ENCODE measurements around the gene RXRA. TPM values are rescaled to one million over a fixed set of nuclear protein-coding genes. Genes with fewer than 3 reads are reported as not detected.
A peak's percentile ranks its signal among the peaks of the same experiment; 100 is the strongest.

RXRA gene
- total RNA-seq, 4 donors from 2014 or later, result 17.1 to 84.6 (median 24.0) TPM

DNA sequence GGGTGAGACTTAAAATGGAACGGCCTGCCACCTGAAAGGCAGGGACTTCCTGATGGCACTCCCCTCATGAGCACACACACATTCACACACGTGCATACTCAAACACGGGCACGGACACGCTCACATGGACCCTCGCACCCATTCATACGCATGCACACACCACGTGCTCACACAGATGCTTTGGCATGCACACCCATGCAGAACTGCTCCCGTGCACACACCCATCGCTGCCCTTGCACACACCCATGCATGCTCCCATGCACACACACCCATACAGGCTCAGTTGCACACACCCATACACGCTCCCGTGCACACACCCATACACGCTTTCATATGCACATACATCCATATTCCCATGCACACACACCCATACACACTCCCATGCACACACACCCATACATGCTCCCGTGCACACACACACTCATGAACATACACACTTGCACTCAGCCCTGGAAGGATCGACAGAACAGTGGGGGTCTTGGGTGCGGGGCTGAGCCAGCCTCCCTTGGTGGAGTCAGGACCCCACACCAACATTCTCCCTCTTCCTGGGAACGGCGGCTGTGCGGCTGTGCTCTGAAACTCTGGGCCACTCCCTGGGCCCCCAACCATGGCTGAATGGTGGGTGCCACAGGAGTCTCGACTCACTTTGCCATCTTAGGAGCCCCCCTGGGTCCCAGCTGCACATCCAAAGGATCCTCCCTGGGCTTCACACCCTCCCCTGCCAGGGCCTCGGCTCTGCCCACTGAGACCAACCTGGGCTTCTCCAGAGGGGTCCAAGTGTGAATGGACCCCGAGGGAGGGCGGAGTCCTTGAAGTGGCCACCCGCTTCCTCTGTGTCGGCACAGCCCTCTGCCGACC, 115.2 kb downstream of the RXRA start:
- TF ChIP-seq, protein P1, sequence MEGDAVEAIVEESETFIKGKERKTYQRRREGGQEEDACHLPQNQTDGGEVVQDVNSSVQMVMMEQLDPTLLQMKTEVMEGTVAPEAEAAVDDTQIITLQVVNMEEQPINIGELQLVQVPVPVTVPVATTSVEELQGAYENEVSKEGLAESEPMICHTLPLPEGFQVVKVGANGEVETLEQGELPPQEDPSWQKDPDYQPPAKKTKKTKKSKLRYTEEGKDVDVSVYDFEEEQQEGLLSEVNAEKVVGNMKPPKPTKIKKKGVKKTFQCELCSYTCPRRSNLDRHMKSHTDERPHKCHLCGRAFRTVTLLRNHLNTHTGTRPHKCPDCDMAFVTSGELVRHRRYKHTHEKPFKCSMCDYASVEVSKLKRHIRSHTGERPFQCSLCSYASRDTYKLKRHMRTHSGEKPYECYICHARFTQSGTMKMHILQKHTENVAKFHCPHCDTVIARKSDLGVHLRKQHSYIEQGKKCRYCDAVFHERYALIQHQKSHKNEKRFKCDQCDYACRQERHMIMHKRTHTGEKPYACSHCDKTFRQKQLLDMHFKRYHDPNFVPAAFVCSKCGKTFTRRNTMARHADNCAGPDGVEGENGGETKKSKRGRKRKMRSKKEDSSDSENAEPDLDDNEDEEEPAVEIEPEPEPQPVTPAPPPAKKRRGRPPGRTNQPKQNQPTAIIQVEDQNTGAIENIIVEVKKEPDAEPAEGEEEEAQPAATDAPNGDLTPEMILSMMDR (IDR thresholded peaks at IDR 0.05), result no peak
- no peak for TF ChIP-seq POLR2A (IDR thresholded peaks at IDR 0.05)
- H3K4me1 ChIP-seq, result peaks cover 0 to 24% of the 10 kb centered on the region in 2 donors
- H3K27ac ChIP-seq, result no peak overlapping the region
- no peak for DNase-seq
- no peak overlapping the region for H3K4me3 ChIP-seq
- intact Hi-C loops (cut with DNase I; ENCODE audit: low total_unique reads), result loop anchor here (2.0 kb wide), 1 partner anchor 271 kb away; no protein-coding TSS in a partner anchor
- no peaks in the 10 kb centered on the region for H3K9me3 ChIP-seq
- no peaks in the 10 kb centered on the region for H3K27me3 ChIP-seq
- H3K36me3 ChIP-seq, result no peaks in the 10 kb centered on the region

DNA sequence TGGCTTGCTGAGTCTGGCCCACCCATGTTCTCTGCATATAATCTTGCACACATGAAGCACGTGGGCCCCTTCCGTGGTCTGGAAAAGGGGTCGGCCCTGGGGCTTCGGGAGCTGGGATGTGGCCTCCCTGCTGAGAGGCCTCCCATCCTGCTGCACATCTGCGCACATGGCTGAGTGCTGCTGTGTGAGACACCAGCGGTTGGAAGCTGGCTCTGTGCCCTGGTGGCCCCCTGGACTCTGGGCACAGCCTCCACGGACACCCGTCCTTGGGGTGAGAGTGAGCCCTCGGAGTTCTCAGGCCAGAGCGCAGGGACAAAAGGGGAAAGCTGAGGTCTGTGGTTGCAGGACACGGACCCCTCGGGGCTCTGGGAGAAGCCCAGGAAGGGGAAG, 115.8 kb downstream of the RXRA start:
- no peak for DNase-seq
- H3K36me3 ChIP-seq, result no peaks in the 10 kb centered on the region
- no peaks in the 10 kb centered on the region for H3K9me3 ChIP-seq
- no peaks in the 10 kb centered on the region for H3K27me3 ChIP-seq
- no peak for TF ChIP-seq POLR2A (IDR thresholded peaks at IDR 0.05)
- TF ChIP-seq, protein P1 (IDR thresholded peaks at IDR 0.05), result no peak
- no peak overlapping the region for H3K27ac ChIP-seq
- H3K4me1 ChIP-seq, result peaks cover 0 to 24% of the 10 kb centered on the region in 2 donors
- intact Hi-C loops (cut with DNase I; ENCODE audit: low total_unique reads), result loop anchor here (2.0 kb wide), 1 partner anchor 271 kb away; no protein-coding TSS in a partner anchor
- no peak overlapping the region for H3K4me3 ChIP-seq

DNA sequence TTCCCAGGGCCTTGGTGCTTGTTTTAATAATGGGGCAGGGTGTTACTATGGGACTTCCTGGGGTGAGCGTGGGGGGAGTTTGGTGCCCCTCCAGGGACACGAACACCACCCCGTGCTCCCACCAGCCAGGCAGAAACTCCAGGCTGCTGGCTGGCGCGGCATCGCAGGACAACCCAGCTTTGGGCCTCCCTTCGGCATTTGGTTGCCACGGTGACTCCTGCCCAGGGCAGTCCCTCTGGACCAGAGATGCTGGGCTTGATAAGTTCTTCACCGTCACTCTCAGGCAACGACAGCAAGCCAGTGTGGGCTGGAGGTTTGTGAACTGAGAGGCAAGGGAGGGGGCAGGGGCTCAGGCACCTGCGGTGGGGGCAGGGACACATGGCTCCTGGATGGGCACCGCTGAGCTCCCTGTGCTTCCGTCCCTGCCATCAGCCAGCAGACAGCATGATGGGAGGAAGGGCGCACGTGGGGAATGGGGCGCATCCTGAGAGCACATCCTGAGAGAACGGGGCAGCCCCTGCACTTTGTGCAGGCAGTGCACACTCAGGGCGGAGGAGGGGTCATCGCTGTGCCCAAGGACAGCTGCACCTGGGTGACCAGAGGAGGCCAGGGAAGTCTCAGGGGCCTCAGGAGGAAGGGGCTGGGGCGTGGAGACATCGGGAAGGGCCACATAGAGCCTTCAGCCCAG, 116.4 kb downstream of the RXRA start:
- intact Hi-C loops (cut with DNase I; ENCODE audit: low total_unique reads), result loop anchor here (2.0 kb wide), 1 partner anchor 272 kb away; no protein-coding TSS in a partner anchor
- Histone ChIP-seq H3K27ac (no peak overlapping the region), H3K27me3 (no peaks in the 10 kb centered on the region), H3K4me1 (peaks cover 0 to 24% of the 10 kb centered on the region in 2 donors), H3K4me3 (no peak overlapping the region), H3K36me3 (no peaks in the 10 kb centered on the region), H3K9me3 (no peaks in the 10 kb centered on the region)
- TF ChIP-seq POLR2A (IDR thresholded peaks at IDR 0.05), result no peak
- TF ChIP-seq, protein P1 (IDR thresholded peaks at IDR 0.05), result no peak
- no peak for DNase-seq

DNA sequence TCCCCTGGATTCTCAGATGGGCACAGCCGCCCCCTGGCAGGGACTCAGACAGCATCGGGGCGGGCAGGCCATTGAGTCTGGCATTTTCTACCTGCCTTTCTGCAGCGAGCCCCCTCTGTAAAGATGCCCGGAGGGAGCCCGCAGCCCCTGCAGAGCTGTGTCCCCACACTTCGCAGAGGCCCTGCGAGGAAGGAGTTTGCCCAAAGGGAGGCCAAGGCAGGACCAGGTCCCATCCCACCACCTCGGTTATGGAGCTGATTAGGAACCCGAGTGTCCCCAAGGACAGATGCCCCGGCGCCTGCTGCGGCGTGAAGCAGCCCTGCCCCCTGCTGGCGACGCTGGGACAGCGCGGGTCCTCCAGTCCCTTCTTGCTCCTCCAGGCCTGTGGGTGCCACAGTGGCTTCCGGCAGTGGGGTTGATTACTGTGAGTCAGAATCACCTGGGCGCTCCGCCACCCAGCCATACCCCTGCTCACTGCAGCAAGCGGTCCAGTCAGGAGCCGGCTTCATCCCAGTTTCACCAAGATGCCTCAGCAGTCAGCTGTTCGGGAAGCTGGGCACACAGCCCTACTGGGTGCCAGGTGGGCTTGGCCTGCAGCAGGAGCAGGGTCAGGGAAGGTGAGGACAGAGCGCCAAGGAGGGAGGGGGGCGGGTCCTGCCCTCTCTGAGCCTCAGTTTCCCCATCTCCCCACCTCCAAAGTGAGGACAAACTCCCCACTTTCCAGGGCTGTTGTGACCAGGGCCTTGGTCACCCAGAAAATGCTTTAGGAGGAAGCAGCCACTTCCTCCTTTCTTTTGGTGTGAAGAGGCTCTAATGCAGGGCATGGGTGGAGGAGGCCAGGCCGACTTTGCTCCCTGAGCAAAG, 117.2 kb downstream of the RXRA start:
- TF ChIP-seq, protein P1 (IDR thresholded peaks at IDR 0.05), result peak; percentile 99
- TF ChIP-seq POLR2A (IDR thresholded peaks at IDR 0.05), result peak in 1 of 2 donors; percentile 35
- intact Hi-C loops (cut with DNase I; ENCODE audit: low total_unique reads), result loop anchor here (2.0 kb wide), 1 partner anchor 273 kb away; no protein-coding TSS in a partner anchor
- no peaks in the 10 kb centered on the region for H3K9me3 ChIP-seq
- H3K4me3 ChIP-seq, result no peak overlapping the region
- H3K4me1 ChIP-seq, result peaks cover 0 to 24% of the 10 kb centered on the region in 2 donors
- no peaks in the 10 kb centered on the region for H3K27me3 ChIP-seq
- peak; percentile 87 to 90 for DNase-seq
- H3K36me3 ChIP-seq, result no peaks in the 10 kb centered on the region
- no peak overlapping the region for H3K27ac ChIP-seq
